Uterus (tissue), 2 donors: ENCODE measurements around the gene ADK.

Experiments used
- POLR2A ChIP-seq, 2 donors: fragments of 450-650 bp; IDR thresholded peaks; one replicate each; pipeline ENCODE4 v1.6.1; 2016; ENCODE audit warnings: antibody characterized with exemption in 2 of 2, mild to moderate bottlenecking in 1 of 2, moderate library complexity in 1 of 2
- TF ChIP-seq, protein P1 (sequence below), 4 experiments: fragments of 200-600 bp in 2 of 4; fragments of 450-650 bp in 2 of 4; sonication (generic) in 2 of 4; IDR thresholded peaks; one replicate each; pipeline ENCODE4 v1.5.1; 2016 to 2019; ENCODE audit warnings: antibody characterized with exemption in 4 of 4, mild to moderate bottlenecking in 2 of 4, moderate library complexity in 1 of 4

DNA sequence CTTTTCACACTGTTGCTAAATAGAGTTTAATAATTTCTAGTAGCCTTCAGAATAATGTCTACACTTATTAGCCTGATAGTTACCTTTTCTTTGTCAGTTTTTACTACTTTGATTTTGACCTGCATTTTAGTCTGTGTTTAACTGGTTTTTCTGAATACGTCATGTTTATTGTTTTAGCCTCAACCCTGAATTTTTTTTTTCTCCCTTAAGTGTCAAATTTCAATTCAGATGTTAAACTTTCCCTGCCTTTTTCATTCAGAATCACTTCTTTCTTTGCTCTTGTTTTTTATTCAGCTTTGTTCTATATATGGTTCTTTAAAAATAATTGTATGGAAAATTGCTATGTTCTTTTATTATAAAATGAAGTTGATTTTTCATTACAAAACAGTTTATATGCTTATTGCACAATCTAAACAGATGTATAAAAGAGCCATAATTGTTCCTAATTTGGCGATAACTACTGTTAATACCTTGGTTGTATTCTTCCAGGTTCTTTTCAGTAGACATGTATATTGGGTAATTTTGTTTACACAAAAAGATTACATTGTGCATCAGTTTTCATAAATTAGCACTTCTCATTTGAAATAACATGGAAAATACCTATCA, 159.7 kb downstream of the ADK start:
- TF ChIP-seq, protein P1, sequence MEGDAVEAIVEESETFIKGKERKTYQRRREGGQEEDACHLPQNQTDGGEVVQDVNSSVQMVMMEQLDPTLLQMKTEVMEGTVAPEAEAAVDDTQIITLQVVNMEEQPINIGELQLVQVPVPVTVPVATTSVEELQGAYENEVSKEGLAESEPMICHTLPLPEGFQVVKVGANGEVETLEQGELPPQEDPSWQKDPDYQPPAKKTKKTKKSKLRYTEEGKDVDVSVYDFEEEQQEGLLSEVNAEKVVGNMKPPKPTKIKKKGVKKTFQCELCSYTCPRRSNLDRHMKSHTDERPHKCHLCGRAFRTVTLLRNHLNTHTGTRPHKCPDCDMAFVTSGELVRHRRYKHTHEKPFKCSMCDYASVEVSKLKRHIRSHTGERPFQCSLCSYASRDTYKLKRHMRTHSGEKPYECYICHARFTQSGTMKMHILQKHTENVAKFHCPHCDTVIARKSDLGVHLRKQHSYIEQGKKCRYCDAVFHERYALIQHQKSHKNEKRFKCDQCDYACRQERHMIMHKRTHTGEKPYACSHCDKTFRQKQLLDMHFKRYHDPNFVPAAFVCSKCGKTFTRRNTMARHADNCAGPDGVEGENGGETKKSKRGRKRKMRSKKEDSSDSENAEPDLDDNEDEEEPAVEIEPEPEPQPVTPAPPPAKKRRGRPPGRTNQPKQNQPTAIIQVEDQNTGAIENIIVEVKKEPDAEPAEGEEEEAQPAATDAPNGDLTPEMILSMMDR (IDR thresholded peaks at IDR 0.05) = no peak
- TF ChIP-seq POLR2A (IDR thresholded peaks at IDR 0.05) = no peak
